ENCODE measurements around the gene PA2G4. TPM values are rescaled to one million over a fixed set of nuclear protein-coding genes. Genes with fewer than 3 reads are reported as not detected.

PA2G4 gene
- total RNA-seq, 4 donors from 2014 or later = 94.0 to 142 (median 122) TPM

GRCh38 chr12:56080556-56081138 is 23.7 kb upstream of the PA2G4 start:
- intact Hi-C loops (cut with DNase I) = no loop called here
- no peaks in the 10 kb centered on the region for H3K36me3 ChIP-seq
- H3K27me3 ChIP-seq = no peaks in the 10 kb centered on the region
- H3K9me3 ChIP-seq = no peaks in the 10 kb centered on the region
- TF ChIP-seq CTCF (IDR thresholded peaks at IDR 0.05) (no peak), POLR2A (IDR thresholded peaks at IDR 0.05) (no peak)
- H3K4me1 ChIP-seq = peaks cover 3 to 12% of the 10 kb centered on the region in 2 donors
- H3K27ac ChIP-seq = peak overlapping the region in 1 of 3 donors; percentile 91
- DNase-seq = peak; percentile 39 to 46
- 10 to 23% methylated on average over 10 to 11 of the region's 20 CpGs for WGBS, 2 donors
- peak overlapping the region; percentile 64 to 71 (median 68) for H3K4me3 ChIP-seq (replicated peaks in 1 of 3)

DNA sequence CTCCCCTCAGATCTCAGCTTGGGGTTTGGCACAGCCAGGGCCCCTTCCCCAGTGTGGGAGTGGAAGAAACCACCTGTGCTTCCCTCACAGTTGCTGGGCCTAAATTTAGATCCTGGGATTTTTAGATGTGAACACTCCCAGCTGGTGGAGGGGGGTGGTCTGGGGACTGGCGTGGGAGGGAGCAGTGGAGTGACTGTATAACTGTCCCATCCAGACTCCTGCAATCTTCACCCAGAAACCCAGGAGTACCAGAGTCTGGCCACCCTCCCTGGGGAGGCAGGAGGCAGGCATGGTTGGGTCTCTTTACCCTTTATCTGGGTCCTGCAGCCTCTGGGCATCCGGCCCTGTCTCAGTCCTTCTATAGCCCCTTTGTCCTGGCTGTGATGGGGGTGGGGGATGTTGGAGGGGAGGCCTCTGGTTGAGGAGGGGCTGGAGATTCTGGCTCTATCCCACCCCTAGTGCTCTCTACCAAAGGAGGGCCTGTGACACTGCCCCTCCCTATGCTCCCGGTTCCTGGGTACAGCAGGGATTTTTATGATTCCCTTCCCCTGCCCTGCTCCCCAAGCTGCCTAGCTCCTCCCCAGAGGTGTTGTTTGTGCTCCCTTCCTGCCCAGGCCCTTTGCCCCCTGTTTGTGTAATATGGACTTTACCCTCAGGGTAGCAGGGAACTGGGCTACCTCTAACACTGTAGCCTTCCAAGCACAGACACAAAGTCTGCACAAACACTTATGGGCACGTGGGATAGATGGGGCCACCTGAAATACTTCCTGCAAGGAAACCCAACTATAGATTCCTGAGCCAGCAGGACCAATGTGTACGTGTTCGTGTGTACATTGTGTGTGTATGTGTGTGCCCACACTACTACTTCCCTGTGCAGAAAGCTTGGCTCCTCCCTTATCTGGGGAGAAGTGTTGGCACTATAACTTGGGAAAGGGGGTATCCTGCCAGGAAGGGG is 22.7 kb upstream of the PA2G4 start:
- Histone ChIP-seq H3K4me1 (peaks cover 5 to 19% of the 10 kb centered on the region in 2 donors), H3K27me3 (no peaks in the 10 kb centered on the region), H3K36me3 (no peaks in the 10 kb centered on the region), H3K4me3 (replicated peaks in 1 of 3) (peak overlapping the region in 1 of 3 donors; percentile 68), H3K9me3 (no peaks in the 10 kb centered on the region), H3K27ac (peak overlapping the region in 1 of 3 donors; percentile 91)
- DNase-seq = no peak
- intact Hi-C loops (cut with DNase I) = no loop called here
- TF ChIP-seq CTCF (IDR thresholded peaks at IDR 0.05) (no peak), POLR2A (IDR thresholded peaks at IDR 0.05) (no peak)
- WGBS, 2 donors = 65 to 83% methylated on average over 5 to 6 of the region's 6 CpGs

GRCh38 chr12:56082382-56082781 is 22.0 kb upstream of the PA2G4 start:
- DNase-seq = no peak
- Histone ChIP-seq H3K9me3 (no peaks in the 10 kb centered on the region), H3K27me3 (no peaks in the 10 kb centered on the region), H3K36me3 (no peaks in the 10 kb centered on the region), H3K4me1 (peaks cover 8 to 26% of the 10 kb centered on the region in 2 donors), H3K4me3 (replicated peaks in 1 of 3) (no peak overlapping the region), H3K27ac (no peak overlapping the region)
- intact Hi-C loops (cut with DNase I) = no loop called here
- no peak for TF ChIP-seq CTCF (IDR thresholded peaks at IDR 0.05)
- 95 to 97% methylated on average over 2 of the region's 2 CpGs for WGBS, 2 donors

DNA sequence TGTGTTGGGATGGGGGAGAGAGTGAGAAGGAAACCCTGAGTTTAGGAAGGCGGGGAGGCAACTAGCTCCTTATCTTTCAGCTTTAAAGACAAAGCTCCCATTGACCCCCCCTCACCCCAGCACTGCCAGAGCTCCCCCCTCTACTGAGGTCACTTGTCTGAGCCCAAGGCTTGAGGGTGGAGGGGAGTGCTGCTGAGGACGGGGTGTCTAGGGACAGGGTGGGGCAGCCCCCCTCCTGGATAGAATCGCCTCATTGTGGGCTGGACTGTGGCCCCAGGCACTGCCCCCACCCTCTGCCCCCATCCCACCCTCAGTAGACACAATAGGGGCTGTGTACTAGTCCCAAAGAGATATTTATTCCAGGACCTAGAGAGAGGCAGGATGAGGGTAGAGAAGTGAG is 21.4 kb upstream of the PA2G4 start:
- intact Hi-C loops (cut with DNase I) = no loop called here
- no peaks in the 10 kb centered on the region for H3K9me3 ChIP-seq
- H3K4me3 ChIP-seq (replicated peaks in 1 of 3) = no peak overlapping the region
- TF ChIP-seq POLR2A (IDR thresholded peaks at IDR 0.05) (no peak), CTCF (IDR thresholded peaks at IDR 0.05) (no peak)
- H3K27me3 ChIP-seq = no peaks in the 10 kb centered on the region
- peaks cover 8 to 30% of the 10 kb centered on the region in 2 donors for H3K4me1 ChIP-seq
- no peaks in the 10 kb centered on the region for H3K36me3 ChIP-seq
- DNase-seq = no peak
- 70 to 76% methylated on average over 2 to 3 of the region's 3 CpGs for WGBS, 2 donors
- H3K27ac ChIP-seq = no peak overlapping the region

All from thyroid gland (tissue), 4 donors.